ENCODE data around the gene EMP1.

The EMP1 gene

GRCh38 chr12:13196130-13196921, at the start of gene EMP1:
Gene EMP1, plus strand, starts transcription at chr12:13196726. Its CDS starts 14,785 bp downstream, at chr12:13211511.
- DNase-seq (ENCODE audit: low spot score), result peak; percentile 92

DNA sequence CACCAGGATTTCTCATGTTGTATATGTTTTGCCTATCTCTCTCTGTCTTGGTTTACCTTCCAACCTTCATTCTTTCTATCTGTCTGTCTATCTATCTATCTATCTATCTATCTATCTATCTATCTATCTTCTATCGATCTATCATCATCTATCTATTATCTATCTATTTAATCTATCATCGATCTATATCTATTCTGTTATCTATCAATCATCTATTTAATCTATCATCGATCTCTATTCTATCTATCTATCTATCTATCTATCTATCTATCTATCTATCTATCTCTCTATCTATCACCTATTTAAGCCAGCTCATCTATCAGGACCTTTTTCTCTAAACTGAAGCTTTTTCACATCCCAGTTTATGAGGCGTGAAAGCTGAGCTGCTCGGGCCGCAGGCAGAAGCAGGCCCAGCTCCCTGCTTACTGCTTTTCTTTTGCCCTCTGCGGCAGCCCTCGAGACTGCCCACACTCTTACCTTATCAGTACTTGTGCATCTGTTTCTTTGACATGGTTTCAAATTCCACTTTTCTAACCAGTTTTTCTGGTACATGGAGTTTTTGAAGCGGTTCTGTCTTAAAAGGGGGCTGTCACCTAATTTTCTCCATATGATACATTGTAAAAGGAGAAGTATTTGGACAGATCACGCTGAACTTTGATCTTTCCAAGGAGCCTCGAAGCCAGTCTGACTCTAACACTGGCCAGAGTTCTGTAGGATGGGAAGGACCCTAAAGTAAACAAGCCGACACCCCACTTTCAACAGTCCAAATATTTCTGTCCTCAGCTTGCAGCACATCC, 48.6 kb upstream of the EMP1 start:
- DNase-seq (ENCODE audit: low spot score), result no peak

DNA sequence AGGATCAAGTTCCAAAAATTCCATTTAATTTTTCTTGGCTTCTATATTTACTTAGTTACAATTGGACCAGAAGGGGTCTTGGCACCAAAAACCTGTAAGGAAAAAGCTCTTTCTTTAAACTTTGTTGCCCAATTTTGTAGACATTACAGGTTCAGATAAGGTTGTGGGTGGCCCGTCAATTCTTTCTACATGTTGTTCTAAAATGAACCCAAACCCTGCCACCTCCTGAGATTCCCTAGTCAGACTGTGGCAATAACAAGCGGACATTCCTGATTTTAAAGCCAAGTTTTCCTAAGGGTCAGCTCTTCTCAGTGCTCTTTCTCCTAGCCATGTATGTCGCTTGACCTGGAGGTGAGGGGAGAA, 48.1 kb upstream of the EMP1 start:
- DNase-seq (ENCODE audit: low spot score), result no peak

- DNase-seq (ENCODE audit: low spot score), result no peak
Measured at GRCh38 chr12:13149411-13149810, 47.1 kb upstream of the EMP1 start.

DNA sequence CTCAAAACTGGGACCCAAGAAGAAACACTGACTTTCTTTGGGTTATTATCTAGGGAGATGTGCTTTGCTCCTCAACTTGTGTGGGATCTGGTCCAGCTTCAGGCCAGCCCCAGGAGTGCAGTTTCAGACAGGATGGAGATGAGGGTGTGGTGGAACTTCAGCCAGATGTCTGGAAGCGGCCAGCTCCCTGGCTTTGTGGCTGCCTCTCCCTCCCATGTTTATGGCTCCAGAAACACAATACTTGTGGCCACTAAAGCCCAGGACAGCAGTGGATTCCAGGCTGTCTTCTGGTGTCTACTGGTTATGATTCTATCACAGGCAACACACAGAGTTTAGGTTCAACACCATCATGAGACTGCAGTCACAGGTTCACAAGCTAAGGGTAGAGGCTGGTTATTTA, 44.2 kb upstream of the EMP1 start:
- DNase-seq (ENCODE audit: low spot score), result no peak

- no peak for DNase-seq (ENCODE audit: low spot score)
Measured at GRCh38 chr12:13152756-13153155, 43.8 kb upstream of the EMP1 start.

DNA sequence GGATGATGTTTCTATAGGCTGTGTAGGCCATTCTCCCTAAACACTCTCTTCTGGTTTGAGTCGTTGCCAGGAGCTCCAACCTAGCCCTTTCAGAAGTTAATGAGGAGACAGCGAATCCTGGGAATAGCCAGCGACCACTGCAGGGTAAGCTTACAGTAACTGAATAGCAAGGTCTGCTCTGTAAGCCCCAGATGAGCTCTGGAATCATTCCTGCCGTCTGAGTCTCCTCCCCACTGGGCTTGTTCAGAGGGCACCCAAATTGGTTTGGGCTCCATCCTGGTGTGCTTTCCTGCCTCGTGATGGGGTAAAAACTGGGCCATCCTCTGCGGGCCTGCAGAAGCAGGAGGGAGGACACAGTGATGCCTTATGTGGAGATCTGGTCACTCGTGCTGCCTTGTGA, 43.3 kb upstream of the EMP1 start:
- DNase-seq (ENCODE audit: low spot score), result no peak

GRCh38 chr12:13154027-13154538, 42.4 kb upstream of the EMP1 start:
- DNase-seq (ENCODE audit: low spot score), result no peak

DNA sequence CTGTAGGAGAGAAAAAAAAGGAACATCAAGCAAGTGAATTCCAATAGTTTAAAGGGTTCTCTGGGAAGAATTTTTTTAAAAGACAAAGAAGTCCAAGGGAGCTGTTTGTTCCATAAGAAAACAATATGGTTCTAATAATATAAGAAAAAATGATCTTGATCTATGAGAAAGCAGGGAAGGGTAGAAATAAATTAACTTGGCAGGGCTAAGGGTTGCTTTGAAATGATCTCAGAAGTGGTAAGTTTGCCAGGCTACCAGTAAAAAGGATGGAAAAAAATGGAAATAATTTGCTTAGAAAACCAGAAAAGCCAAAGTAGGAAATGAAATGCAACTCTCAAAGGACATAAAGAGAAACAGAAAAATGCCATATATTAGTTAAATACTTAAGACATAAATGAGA, 41.7 kb upstream of the EMP1 start:
- DNase-seq (ENCODE audit: low spot score), result no peak

DNA sequence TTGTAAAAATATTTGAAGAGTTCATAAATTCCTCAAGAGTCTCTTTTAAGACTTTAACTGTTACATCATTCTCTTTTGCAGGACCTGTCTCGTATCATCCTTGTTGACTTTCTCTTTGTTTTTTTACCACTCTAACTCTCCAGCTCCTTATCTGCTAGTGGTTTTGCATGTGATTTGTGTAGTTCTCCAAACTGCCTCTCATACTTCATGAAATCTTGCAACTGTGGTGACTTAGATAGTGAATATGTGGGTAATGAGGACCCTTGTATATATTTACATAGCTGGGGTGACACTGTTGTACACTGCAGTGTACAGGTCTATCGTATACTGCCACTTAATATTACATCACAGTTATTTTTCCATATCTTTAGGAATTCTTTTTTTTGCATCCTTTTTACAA, 40.2 kb upstream of the EMP1 start:
- no peak for DNase-seq (ENCODE audit: low spot score)

- DNase-seq (ENCODE audit: low spot score), result no peak
Measured at GRCh38 chr12:13161172-13161571, 35.4 kb upstream of the EMP1 start.

- DNase-seq (ENCODE audit: low spot score), result no peak
Measured at GRCh38 chr12:13162904-13163303, 33.6 kb upstream of the EMP1 start.

DNA sequence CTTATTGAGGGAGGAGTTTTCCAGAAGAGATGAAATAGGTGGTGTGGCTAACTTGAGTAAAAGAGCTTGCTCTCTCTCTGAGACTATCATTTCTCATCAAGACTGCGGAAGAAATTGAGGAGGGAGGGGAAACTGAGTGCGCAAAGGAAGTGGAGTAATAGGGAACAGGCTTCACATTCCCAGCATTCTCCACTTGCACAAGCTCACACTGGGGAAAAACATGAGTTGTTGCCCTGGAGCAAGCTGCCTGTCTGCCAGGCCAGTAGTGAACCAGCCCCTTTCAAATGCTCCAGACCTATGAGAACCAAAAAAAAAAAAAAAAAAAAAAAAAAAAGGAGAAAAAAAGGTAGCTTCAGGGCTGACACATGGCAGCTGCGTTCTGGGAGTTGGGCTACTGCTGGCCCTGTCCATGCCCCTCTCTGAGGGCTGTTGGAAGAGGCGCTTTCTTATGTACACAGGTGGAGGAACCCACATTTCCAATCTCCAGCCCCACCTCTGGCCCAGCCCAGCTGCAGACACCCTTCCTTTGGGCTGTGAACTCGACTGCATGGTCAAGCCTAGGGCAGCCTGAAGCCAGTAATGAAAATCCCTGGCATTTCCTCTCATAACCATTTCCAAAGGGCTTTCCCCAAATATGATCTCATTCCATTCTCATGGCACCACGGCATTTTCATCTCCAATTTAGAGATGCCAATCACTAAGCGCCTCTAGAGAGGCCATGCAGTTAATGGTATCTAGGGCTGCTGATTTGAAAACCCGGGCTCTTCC, 32.5 kb upstream of the EMP1 start:
- DNase-seq (ENCODE audit: low spot score), result peak; percentile 18

DNA sequence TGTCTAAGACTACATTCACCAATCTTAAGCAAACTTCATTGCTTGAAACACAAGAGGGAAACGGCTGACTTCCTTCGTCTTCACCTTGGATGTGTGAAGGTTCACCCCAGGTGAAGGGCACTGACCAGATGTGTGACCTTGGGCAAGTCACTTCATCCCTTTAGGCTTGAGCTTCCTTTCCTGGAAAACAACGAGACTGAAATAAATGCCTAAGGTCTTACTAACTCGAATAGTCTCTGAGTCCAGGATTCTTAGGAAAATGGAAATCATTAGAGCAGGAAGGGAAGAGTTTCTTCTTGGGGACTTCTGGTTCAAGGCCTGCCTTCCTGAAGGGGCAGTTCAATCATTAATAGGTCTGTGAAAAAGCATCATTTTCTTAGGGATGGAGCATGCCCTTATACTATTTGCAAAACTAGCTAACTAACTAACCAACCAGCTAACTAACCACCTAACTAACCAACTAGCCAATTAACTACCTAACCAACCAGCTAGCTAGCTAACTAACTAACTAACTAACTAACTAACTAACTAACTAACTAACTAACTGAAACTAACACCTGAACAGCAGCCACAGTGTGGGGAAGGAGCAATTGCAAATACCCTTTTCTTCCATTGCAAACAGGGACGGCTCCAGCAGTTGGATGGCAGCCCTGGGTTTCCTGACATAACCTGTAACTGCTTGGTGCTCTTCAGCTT, 31.5 kb upstream of the EMP1 start:
- no peak for DNase-seq (ENCODE audit: low spot score)

- DNase-seq (ENCODE audit: low spot score), result peak; percentile 20
Measured at GRCh38 chr12:13165617-13166041, 30.9 kb upstream of the EMP1 start.

GRCh38 chr12:13167226-13167625, 29.3 kb upstream of the EMP1 start:
- DNase-seq (ENCODE audit: low spot score), result no peak

DNA sequence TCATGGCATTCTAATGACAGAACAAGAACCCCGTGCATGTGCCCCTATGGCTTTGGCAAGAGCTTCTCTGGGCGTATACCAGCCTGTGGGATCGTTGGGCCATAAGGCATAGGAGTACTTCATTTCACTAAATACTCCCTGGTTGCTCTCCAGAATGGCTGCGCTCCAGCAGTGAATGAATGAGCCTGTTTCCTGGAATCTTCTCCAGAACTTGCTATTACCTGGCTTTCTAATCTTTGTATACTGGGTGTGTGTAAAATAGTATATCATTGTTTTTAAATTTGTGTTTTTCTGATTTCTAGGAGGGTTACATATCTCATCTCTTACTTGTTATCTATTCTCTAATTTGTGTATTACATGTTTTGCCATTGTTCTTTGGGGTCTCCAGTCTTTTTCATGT, 28.6 kb upstream of the EMP1 start:
- DNase-seq (ENCODE audit: low spot score), result no peak

DNA sequence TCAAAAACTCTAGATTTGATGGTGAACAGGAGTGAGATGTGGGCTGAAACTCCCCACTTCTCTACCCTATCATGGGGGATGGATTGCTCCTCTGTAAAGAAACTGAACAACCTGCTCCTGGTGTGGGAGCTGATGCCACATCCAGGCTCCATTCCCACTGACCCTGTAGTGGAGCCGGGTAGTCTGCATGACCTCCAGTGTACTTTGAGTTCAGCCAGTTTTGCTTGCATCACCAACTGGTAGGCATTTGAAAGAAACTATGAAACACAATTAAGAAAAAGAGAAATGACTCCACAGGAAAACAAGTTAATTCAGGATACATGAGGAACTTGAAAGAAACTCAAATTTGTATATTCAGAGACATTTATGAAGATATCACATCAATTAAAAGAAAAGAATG, 27.3 kb upstream of the EMP1 start:
- no peak for DNase-seq (ENCODE audit: low spot score)

DNA sequence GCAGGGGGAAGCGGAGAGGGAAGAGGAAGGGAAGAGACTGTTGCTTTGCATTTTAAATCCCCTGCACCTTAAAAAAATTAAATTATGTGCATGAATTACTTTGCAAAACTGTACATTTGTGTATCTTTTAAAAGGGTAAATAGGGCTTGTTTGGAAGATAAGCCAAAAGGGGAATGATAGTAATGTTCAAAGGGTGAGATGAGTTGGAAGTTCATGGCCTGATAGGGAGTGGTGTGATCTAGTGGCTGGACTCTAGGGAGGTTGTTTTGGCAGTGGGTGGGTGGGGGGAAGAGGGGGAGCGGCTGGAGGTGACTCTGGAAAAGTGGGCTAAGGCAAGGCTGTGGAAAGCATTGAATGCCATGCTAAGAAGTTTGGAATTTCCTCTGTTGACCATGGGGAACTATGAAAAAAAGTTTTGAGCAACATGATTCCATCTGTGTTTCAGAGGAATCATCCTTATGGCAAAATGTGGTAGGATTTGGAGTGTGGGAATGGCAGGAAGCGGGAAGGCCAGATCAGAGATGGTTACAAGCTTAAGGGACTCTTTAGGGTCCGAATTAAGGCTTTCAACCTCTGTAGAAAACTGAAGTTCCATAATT, 25.5 kb upstream of the EMP1 start:
- DNase-seq (ENCODE audit: low spot score), result no peak

DNA sequence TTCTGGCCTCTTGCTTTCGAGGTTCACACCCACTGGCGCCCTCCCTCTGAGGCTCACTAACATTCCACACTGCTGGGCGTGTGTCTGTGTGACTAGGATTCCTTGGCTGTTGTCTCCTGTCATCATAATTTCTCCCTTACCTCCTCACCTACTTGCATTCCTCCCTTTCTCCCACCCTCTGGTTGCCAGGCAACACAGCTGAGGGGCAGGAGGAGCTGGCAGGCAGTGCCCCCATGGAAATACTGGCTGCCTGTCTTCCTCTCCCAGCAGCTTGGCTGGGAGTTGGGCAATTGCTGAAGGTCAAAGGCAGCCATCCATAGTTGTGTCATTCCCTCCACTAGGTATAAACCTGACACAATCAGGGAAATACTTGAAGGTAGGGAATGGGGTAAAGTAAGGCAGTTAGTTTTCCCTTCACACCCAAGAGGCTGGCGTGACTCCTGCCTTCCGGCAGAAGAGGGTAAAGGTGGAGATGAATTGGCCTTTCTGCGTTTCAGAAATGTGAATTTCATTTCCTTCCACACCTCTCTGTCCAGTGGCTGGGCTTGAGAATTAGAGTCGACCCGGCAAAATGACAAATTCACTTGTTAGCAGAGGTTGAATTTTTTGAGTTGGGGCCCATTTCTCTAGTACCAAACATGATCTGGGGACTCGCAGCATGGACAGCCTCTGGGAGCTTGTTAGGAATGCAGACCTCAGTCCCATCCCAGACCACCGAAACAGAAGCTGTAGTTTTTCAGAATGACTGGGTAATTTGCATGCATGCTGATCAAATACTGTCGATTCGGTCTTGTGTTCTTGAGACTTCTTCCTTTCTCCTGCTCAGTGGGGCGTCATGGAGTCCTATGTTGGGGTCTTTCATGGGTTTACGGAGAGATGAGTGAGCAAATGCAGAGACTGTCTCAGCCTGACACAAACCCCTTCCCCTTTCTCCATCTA, 24.3 kb upstream of the EMP1 start:
- no peak for DNase-seq (ENCODE audit: low spot score)
